ENCODE results near the gene ZMYND8. TPM values are rescaled to one million over a fixed set of nuclear protein-coding genes. Genes with fewer than 3 reads are reported as not detected.

Gene ZMYND8
- total RNA-seq, 1 donor from 2014 or later, result 13.8 TPM

DNA sequence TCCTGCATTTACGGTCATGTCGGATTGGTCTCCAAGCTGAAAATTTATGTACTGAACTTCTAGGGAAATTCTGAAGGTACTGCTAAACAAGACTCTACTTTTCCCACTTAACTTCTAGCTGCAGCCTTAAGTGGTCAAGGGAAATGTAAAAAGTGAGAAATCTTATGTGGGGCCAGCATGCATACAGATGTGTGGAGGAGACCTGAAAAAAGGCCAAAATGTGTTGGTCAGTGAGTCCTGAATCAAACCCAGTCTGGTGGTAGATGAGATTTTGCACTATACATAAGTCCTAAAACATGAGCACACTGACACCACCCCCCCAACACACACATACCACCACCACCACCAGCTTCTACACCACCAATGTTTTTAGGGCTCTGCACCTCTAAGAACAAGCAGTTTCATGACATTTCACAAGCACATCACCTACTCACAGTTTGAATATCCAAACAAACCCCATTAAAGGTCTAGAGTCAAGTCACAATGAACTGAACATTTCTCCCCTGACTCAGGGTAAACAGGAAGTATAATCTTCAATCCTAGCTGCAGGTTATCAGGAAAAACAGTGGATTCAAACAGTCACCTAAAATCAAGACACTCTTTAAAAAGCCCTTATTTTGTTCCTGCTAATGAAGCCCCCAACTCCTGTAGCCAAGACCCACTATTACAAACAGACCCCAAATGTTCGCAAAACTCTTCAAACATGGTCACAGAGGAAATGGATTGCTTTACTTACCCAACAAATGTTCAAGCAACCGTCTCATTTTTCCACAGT lies 1.6 kb downstream of the ZMYND8 start:
- ATAC-seq, result no peak
- no peak for DNase-seq (ENCODE audit: low spot score)

DNA sequence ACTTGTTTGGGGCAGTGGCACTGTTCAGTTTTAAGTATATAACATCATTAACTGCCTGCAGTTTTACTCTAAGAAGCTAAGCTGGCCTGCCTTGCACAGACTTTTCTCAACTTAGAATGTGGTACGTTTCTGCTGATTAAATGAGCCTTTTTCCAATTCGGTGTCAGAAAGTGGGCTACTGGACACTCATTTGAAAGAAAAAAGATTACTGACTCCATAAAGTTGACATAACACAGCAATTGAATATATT lies 2.1 kb downstream of the ZMYND8 start:
- no peak for ATAC-seq
- no peak for DNase-seq (ENCODE audit: low spot score)

DNA sequence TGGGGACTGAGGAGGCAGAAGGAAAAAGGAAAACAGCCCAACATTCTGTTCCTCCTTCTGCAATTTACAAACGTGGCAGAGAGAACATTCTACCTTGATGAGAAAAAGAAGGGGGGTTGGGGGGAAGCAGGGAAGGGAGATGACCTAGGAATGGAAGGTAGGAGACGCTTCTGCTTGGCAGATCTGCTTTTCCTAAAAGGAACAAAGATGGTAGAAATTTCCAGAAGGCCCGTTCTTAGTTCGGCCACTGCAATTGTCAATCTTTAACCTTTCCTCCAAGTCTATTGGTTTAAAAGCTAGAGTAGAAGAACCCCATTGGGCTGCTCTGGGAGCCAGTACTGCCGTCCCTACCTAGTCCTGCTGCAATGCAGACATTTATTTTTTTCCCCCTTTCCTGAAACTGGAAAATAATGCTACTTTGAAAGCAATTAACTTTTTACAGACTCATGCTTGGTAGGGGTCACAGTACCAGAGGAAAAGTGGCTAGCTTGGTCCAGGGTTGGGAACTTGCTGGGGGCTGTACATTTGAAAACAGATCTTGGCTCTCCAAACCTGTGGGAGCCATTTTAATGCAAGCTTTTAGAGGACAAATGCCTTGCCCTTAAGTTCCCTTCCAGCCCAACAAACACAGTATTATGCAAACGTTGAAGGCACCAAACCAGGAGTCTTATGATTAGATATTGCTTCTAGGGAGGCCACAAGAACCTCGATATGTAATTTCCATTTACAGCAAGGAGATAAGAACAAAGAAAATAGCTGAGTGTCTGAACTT lies 2.6 kb downstream of the ZMYND8 start:
- DNase-seq (ENCODE audit: low spot score) (no peak), ATAC-seq (no peak)

DNA sequence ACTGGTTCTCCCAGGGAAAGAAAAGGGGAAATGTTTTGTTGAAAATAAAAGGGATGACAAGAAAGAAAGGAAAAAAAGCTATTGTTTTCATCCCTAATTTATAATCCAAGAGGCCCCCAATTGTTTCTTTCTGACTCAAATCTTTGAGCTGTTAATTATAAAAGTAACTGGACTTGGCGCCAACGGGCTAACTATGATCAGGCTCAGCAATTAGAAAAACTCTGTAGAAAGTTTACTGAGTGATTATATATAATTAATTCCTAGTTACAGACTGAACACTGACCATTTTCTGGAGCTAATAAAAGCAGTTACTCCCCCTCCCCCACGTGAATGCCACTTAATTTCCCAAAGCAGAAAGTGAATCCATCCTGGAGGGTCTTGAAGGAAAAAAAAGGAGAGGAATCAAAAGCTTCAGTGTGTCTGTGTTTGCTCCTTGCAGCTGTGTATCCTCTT lies 3.2 kb downstream of the ZMYND8 start:
- DNase-seq (ENCODE audit: low spot score) (no peak), ATAC-seq (no peak)

GRCh38 chr20:47352332-47353238 lies 3.9 kb downstream of the ZMYND8 start:
- peak; percentile 51 for ATAC-seq
- peak; percentile 79 for DNase-seq (ENCODE audit: low spot score)

DNA sequence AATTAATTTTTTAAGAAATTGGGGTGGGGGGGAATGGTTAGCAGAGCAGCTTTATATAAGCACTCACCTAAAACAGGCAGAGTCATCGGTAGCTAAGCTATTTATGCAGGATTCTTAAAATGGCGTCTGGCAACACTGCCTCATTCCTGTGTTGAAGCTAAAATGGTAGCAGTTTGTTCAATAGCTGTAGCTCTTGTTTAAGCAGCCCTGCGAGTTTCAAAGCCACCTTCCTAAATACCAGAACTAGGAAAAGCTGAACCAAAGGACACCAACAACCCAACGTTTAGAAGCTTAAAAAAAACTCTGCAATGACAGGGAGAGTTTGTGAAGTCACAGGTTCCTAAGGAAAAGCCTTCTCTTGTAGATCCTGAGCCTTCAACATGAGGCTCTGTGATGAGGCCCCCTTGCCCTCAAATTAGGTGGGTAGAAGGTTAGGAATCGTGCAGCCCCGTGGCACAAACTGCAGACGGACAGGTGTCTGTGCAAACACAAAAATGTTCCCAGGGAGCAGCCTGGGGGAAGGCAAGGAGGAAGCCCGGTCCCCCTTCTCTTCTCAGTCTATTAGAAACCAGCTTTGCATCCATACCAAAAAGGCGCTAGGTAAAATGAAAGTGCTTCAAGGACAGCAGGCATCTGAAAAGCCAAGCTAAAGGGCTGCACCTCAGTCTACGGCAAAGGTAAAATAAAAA lies 4.7 kb downstream of the ZMYND8 start:
- DNase-seq (ENCODE audit: low spot score) (no peak), ATAC-seq (no peak)

DNA sequence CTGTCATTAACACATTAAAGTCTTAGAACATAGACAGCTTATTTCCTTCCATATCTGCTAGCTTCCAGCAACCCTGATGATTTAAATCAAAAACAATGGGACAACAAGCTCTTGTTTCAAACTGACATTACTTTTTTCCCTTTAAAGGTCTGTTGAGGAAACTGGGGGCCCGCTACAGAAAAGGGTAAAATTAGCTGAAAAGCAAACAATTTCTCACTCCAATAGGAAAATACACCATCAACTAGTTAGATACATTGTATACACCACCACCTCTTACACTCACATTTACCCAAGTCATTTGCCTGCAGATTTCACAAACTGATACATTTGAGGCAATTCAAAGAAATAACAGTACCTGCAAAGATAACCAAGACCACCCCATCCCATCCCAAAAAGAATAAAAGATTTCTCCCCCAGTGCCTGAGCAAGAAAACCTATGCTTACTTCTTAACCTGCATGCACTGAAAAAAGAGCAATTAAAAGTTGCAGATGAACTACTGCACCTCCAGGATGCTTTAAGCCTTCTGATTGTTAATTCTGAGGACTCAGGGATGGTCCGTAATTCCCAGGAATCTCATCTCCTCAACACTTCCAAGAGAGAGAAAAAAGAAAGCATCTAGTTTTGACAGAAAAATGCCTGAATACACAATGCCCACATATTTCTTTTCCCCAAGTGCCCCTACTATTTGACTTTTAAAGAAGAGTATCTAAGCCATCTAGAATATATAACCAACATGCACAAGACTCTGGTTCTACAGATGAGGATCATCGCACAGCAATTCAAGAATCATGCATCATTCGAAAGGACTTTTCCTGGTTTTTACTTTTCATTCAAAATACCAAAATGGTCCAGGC lies 5.6 kb downstream of the ZMYND8 start:
- DNase-seq (ENCODE audit: low spot score) (no peak), ATAC-seq (no peak)

DNA sequence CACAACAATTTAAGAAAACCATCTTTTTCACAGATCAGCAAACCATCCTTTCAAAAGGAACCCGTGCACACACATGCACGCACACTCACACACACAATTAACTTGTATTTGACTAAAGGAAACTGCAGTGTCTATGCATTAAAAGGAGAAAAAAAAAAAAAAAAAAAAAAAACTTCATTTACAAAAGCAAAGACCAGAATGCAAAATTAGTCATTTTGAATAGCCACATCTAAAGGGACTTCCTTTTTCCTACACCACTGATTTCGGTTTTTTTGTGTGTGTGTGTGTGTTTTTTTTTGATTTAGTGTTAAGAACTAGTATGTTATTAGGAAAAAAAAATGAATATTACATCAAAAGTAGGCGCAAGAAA lies 6.3 kb downstream of the ZMYND8 start:
- ATAC-seq (no peak), DNase-seq (ENCODE audit: low spot score) (no peak)

- ATAC-seq, result no peak
- no peak for DNase-seq (ENCODE audit: low spot score)
These were observed 6.9 kb downstream of the ZMYND8 start for GRCh38 chr20:47349365-47350180.

- ATAC-seq (no peak), DNase-seq (ENCODE audit: low spot score) (no peak)
These were observed 7.9 kb downstream of the ZMYND8 start for GRCh38 chr20:47348539-47349142.

DNA sequence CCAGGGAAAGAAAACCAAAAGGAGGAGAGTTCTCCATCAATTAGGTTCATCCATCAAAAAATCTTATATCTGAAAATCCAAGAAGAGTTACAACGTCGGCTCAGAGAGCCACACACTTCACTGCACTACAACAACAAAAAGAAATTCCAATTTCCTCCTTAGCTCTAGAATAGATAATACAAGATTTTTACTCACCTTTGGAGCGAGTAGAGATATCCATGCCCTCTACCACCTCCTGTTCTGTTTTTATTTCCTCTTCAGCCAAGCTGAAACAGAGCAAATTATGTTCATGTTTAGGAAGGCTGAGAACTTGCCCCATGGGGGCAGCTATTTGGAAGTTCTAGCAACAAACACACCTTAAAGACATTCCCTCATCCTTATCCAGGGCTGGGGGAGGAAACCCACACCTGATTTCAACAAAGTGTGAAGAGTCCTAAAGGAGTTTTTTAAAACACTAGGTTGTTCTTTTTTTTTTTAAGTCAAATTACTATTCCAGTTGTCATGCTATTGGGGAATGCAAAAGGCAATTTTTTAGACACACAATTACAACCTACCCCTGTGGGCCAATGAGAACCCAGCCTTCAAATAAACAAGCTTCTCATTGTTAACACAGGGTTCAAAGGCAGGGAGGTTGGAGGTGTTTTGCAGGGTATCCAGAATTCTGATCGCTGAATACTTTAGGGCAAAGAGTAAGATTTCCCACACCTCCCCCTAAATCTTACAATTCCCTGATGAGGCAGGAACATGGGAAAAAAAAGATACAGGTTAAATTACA lies 8.7 kb downstream of the ZMYND8 start:
- ATAC-seq (no peak), DNase-seq (ENCODE audit: low spot score) (no peak)

GRCh38 chr20:47346172-47346571 lies 10.3 kb downstream of the ZMYND8 start:
- ATAC-seq (no peak), DNase-seq (ENCODE audit: low spot score) (no peak)

DNA sequence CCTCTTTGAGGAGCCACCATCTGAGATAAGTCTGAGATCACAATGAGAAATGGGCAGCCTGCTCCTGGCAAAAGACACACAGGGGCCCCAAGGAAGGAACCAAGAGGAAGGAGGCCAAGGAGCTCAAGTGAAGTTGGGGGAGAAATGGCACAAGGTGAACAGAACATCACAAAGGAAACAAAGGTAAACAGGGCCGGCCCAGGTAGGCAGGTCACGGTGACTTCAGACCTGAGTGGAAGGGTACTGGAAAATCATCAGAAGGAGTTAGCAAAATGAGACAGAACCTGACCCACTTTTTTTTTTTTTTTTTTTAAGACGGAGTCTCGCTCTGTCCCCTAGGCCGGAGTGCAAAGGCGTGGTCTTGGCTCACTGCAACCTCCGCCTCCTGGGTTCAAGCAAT lies 11.3 kb downstream of the ZMYND8 start:
- ATAC-seq, result no peak
- DNase-seq (ENCODE audit: low spot score), result no peak

DNA sequence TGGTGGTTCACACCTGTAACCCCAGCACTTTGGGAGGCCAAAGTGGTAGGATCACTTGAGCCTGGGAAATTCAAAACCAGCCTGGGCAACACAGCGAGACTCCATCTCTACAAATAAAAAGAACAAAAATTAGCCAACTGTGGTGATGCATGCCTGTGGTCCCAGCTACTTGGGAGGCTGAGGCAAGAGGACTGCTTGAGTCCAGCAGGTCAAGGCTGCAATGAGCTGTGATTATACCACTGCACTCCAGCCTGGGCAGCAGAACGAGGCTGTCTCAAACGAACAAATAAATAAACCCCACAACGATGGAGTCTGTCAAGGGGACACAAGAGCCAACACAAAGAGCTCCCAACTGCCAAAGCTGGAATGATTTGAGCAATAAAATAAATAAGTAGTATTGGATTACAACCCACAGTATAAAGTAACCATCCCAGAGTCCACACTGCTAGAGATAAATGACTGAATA lies 13.5 kb downstream of the ZMYND8 start:
- peak; percentile 76 for ATAC-seq
- DNase-seq (ENCODE audit: low spot score), result peak; percentile 73

GRCh38 chr20:47338131-47338628 lies 18.3 kb downstream of the ZMYND8 start:
- DNase-seq (ENCODE audit: low spot score) (peak; percentile 67), ATAC-seq (peak; percentile 51)

- no peak for DNase-seq (ENCODE audit: low spot score)
- ATAC-seq, result no peak
These were observed 19.1 kb downstream of the ZMYND8 start for GRCh38 chr20:47337413-47337812.

GRCh38 chr20:47336129-47336754 lies 20.3 kb downstream of the ZMYND8 start:
- no peak for ATAC-seq
- DNase-seq (ENCODE audit: low spot score), result no peak

Data from left lobe of liver (tissue), 2 donors.